NCI-H2171 treated with DMSO at 0.1 percent for 48 hours (cell line): ENCODE results near the gene ANXA8.

ENCODE experiments used
- DNase-seq: peaks from one replicate; lab custom pipeline; 2025; lab: John Stamatoyannopoulos, UW

Gene ANXA8

DNA sequence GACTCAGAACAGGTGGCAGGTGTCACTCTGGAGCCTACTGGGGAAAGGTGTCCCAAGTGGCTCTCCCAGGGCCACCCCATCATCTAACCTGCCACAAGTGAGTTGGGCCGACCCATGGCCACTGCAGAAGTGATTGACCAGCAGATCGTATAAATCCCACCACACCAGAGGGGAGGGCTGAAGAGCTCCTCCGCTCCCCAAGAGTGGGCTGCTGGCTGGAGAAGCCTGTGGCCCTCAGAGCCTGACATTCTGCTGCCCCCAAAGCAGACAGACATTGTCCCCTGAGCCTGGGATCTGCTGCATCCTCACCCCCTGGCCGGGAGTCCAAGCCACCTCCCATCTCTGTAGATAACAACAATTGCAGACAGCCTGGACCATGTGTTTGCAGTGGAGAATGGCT lies 36.7 kb downstream of the ANXA8 start:
- DNase-seq: no peak

DNA sequence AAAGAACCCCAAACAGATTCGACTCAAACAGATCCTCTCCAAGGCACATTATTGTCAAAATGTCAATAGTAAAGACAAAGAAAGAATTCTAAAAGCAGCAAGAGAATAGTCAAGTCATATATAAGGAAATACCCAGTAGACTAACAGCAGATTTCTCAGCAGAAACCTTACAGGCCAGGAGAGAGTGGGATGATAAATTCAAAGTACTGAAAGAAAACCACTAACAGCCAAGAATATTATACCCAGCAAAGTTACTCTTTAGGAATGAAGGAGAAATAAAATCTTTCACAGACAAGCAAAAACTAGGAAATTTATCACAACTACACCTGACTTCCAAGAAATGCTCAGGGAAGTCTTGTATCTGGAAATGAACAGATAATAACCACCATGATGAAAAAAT lies 38.2 kb downstream of the ANXA8 start:
- no peak for DNase-seq

DNA sequence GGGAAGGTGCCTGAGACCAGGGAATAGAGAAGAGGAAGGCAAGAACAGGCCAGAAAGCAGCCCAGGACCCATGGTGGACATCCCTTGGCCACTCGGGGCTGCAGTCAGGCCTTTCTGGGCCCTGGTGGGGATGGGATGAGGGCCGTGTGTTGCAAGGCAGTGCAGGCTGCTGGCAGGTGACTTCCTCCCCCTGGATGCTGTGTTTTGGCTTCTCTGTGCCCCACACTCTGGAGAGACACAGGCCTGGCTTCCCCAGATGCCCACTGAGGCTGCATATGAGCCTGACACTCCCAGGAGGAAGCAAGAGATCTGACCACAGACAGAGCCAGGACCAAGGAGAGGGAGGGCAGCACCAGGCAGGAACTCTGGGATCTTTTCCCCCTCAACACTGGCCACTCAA lies 39.9 kb downstream of the ANXA8 start:
- DNase-seq: no peak

DNA sequence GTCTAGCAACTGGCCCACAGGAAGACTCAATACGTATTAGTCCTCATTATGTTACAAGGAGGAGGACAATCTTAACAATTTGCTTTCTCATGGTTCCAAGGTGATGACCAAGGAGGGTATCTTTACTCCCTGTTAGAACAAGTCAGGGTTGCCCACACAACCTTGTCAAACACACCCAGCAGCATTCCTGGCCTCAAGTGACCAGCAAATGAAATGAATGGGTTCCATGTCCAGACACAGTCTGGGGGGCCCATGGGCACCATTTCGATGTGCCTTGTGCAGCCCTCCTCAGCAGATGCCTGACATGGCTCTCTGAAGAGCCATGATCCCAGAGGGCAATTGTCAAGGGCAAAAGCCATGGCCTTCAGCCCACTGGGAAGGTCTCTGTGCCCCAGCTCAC lies 40.8 kb downstream of the ANXA8 start:
- DNase-seq: no peak

DNA sequence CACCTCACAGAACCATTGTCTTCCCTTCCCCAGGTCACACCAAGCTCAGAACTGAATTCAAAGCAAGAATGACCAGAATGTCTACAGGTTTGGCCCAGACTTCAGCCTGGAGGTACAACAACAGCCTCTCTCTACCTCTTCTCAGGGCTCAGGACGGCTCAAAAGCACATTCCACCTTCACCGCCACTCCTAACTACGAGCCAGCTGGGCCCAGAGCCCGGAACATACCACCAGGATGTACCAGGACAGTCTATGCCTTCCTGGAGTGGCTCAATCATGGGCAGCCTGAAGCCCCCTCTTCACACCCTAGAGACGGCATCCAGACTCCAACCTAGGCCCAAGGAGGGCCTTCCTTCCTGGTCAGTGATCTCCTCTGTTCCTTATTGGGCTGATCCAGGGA lies 41.6 kb downstream of the ANXA8 start:
- DNase-seq: no peak

DNA sequence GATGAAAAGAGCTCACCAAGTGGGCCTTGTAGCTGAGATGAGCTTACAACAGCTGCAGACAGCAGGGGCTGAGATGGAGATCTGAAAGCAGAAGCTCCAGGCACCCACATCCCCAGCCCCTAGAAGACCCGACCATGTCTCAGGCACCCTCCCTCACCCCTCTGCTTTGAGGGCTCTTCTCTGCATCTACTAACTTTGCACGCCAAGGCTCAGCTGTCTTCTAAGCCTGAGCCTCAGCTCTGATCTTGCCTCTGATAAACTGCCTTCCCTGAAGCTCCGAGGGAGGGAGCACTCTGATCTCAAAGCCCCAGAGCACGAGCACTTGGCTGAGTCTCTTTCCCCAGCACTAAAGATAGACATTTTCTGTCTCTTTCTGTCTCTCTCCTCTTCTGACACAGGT lies 42.0 kb downstream of the ANXA8 start:
- no peak for DNase-seq

DNA sequence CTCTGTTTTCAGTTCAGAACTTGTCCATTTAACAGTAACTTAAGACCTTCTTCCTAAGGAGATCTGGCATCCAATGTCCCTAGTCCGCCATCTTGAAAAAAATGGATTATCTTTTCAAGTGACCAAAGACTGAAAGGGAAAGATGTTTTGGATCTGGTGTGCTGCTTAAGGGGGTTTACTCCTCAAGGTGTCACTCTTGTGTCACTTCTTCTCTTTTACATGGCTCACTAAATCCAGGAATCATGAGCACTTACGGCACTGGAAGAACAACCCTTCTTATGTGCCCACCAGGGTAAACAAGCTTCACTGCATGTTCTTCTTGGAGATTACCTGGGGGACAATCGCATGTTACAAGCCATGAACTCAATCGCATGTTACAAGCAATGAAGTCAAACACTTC lies 43.7 kb downstream of the ANXA8 start:
- DNase-seq: no peak

DNA sequence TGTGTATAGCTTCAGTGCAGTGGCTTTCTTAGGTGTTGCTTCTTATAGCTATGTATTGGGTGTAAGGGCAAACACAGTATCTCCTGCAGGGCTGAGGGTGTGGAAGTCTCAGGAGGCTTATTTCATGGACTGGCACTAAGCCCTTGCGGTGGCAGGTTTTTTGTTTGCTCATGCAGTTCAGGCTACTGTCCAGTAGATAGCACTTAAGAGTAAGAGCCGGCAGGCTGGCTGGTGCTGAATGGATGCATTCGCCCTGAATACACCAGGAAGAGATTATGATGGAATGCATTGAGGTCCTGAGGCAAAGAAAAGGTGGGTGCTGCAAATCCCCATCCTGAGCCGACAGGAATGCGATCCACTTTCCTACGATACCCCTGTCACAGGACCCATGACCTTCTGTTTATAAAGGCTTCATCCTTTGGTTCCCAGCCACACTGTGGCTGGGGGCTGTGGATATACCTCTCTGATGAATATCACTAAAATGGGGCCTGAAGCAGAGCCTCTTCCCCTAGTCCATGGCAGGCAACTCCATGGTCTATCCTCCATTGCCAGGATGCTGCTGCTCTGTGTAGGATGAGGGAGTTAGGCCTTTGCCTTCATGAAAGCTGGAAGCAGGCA lies 44.9 kb downstream of the ANXA8 start:
- peak; percentile 4 for DNase-seq

DNA sequence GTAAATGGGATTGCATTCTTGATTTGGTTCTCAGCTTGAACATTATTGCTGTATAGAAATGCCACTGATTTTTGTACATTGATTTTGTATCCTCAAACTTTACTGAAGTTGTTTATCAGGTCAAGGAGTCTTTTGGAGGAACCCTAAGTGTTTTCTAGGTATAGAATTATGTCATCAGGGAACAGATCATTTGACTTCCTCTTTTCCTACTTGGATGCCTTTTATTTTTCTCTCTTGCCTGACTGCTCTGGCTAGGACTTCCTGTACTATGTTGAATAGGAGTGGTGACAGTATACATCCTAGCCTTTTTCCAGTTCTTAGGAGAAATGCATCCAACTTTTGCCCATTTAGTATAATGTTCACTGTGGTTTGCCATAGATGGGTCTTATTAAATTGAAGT lies 48.8 kb downstream of the ANXA8 start:
- no peak for DNase-seq

DNA sequence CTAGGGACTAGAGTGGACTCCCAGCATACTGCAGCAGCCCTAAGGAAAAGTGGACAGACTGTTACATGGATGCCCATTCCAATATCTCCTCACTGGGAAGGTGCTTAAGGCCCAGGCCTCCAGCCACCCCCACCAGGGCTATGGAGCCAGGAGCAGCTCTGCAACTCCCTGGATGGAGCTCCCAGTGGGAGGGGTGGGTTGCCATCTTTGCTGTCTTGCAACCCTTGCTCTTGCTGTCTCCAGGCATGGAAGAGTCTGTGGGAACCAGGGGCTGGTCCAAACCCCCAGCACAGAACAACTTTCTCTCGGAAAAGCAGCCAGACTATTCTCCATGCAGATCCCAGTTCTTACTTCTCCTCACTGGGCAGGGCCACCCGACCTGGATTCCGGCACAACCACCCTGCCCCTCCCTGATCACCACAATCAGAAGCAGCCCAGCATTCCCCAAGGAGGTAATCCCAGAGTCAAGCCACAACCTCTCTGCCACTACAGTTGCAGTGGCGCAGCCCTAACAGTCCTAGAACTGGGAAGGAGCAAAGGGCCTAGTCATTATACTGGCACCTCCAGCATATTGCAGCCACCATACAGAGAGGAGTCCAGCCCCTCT lies 58.0 kb downstream of the ANXA8 start:
- DNase-seq: no peak

DNA sequence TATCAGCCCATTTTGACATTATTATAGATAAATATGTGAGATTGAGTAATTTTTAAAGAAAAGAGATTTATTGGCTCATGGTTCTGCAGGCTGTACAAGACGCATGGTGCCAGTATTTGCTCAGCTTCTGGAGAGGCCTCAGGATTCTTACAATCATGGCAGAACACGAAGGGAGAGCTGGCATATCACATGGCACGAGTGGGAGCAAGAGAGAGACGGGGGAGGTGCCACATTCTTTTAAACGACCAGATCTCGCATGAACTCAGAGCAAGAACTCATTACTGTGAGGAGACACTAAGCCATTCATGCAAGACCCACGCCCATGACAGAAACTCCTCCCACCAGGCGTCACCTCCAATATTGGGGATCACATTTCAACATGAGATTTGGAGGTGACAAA lies 59.7 kb downstream of the ANXA8 start:
- no peak for DNase-seq

DNA sequence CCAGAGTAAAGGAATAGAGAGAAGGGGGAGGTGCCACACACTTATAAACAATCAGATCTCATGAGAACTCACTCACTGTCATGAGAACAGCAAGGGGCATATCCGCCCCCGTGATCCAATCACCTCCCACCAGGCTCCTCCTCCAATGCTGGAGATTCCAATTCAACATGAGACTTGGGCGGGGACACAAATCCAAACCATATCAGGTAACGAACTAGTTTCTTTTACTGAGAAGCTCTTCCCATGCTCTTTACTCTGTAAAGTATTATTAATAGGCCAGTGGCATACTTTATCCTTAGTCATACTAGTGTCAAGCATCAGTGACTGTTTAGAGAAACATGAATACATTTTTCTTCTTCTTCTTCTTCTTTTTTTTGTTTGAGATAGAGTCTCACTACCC lies 60.4 kb downstream of the ANXA8 start:
- DNase-seq: no peak

DNA sequence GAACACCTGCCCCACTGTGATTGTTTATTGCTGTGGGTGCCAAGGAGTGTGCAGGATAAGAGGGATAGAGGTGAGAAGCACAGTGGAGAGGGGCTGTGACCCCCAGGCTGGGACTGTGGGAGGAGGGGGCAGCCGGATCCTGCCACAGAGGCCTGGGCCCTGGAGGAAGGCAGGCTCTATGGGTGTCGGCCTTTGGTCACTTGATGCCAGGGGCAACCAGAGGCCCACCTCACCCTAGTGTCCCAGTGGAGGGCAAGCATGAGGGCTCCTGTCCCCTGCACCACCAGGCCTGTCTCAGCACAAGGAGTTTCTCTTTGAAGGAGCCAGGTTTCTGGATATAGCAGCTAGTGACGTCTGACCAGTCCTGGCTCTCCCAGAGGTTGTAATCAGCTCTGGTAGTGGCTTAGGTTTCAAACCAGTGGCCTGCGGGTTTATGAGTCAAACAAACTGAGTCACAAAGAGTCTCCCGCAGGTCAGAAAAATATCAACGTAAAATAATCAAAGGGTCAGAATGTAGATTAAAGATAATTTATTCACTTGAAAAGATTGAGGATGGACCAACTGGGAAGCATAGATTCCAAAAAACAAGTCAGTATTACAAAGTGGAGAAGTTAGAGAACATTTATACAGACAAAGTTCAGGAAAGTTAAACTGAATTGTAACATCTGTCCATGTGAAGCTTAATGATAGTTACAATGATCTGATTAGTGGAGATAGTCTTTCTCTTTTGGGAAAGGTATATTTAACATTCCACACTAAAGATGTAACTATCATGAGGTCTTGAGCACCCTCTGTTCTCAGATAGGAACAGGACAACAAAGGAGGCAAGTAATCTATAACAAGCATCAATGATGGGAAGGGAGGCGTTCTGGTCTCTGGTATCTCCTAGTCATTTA lies 62.6 kb downstream of the ANXA8 start:
- no peak for DNase-seq

DNA sequence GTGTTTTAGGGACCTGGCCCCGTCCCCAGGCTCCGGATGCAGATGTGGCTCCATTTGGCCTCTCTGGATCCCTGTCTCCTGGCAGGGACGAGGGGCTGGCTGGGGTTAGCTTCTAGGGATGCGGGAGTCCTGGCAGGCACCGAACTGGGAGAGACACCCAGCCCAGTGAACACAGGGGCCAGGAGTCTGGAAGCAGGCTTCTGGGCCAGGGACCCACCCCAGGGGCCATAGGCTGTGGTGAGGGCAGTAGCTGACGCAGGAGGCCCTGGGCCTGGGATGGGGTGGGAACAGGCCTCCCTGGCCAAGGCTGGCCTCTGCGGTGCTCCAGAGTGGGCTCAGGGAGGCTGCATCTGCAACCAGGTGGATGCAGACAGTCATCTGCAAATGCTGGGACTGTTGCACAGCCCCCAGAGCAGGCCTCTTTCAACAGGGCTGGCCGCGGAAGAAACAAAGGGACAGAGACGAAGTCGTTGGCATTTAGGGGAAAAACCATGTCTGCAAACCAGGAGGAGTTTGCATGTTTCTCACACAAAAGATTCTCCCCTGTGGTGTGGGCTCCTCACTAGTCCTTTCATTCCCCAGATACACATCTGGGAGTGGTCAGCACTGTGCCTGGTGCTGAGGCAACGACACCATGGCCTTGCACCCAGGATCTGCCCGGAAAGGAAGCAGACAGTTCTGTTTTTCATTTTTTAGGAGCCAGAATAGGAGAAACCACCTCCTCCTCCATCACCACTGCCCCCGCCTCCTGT lies 63.4 kb downstream of the ANXA8 start:
- DNase-seq: no peak

DNA sequence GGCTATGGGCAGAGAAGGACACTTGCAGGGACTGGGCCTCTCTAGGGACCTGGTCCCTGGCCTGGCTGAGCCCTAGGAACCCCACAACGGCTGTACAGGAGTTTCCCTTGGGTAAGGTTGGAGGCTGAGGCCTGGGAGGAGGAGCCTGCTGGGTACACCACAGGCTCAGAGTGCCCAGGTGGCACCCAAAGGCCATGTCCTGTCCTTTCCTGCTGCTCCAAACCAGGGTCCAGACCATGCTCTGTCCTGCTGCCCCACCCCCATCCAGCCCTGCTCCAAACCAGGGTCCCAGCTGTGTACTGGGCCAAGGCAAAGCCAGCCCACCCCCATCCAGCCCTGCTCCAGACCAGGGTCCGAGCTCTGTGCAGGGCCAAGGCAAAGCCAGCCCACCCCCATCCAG lies 64.5 kb downstream of the ANXA8 start:
- DNase-seq: no peak

DNA sequence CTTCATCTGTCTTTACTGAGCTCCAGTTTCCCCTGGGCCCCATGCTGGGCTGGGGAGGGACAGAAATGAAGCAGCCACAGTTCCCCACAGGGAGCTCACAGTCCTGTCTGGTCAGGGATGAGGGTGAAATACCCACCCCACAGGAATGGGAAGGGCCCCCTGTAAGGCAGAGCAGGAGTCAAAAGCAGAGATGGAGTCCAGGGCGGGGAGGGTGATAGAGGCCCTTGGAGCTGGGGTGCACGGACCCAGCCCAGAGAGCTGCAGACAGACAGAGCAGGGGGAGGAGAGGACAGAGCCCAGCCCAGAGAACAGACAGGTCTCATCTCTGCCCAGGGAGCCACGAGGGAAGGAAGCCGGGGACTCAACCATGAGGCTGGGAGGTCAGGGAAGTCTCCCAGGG lies 64.9 kb downstream of the ANXA8 start:
- no peak for DNase-seq

DNA sequence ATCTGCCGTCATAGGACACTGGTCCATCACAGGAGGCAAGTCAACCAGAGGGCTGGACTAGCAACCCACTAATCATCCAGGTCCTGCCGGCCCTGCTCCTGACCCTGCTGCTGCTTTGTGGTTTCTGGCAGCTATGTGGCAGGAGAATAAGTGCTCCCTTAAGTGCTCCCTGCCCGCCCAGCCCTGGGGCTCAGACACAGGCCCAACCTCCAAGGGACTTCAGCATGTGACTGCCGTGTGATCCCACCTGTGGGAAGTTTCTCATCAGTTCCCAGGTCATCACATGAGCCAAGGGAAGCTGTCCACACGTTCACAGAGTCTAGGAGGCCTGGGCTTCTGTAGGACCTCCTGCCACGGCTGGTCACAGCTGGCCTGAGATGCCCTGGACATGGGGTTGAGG lies 65.6 kb downstream of the ANXA8 start:
- DNase-seq: no peak
